ENCODE results near the gene PLLP.

DNA sequence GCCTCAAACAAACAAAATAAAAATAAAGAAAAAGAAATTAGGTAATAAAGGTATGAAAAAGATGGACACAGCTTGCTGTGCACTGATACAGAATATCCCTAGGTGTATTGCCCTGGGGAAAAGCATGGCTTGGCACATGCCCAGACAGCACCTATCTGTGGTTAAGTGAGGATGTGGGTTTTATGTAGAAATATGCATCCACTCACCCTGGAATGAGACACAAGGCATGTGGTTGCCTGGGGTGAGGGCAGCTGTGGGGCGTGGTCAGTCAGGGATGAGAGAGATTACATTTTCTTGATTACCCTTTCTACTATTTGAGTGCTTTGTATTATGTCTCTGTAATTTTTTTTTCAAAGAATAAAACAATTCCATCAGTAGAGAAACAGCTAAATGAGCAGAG is 6.9 kb downstream of the PLLP start:
- TF ChIP-seq, protein P1, sequence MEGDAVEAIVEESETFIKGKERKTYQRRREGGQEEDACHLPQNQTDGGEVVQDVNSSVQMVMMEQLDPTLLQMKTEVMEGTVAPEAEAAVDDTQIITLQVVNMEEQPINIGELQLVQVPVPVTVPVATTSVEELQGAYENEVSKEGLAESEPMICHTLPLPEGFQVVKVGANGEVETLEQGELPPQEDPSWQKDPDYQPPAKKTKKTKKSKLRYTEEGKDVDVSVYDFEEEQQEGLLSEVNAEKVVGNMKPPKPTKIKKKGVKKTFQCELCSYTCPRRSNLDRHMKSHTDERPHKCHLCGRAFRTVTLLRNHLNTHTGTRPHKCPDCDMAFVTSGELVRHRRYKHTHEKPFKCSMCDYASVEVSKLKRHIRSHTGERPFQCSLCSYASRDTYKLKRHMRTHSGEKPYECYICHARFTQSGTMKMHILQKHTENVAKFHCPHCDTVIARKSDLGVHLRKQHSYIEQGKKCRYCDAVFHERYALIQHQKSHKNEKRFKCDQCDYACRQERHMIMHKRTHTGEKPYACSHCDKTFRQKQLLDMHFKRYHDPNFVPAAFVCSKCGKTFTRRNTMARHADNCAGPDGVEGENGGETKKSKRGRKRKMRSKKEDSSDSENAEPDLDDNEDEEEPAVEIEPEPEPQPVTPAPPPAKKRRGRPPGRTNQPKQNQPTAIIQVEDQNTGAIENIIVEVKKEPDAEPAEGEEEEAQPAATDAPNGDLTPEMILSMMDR (IDR thresholded peaks at IDR 0.05; ENCODE audit: low read length) = no peak
- TF ChIP-seq EZH2 (optimal IDR thresholded peaks at IDR 0.05; ENCODE audit: low read depth, low read length) = no peak
